A549 (cell line): ENCODE results near the gene ZFAND2B.

Source experiments
- CHD4 ChIP-seq: fragments of 200-600 bp; sonication (generic); IDR thresholded peaks from 2 replicates; pipeline ENCODE4 v1.6.1; 2016; ENCODE audit warnings: antibody characterized with exemption, mild to moderate bottlenecking, borderline replicate concordance
- CTCF ChIP-seq: fragments of >200 bp; sonication (Bioruptor Twin); formaldehyde crosslinking; IDR thresholded peaks from 3 replicates; pipeline ENCODE4 v1.5.1; 2016
- E2F6 ChIP-seq: IDR thresholded peaks from 2 replicates; pipeline ENCODE4 v1.6.1; 2012; ENCODE audit warnings: low read depth, borderline replicate concordance
- HMGXB4 ChIP-seq: fragments of 250-450 bp; sonication (Bioruptor Pico); IDR thresholded peaks from 2 replicates; pipeline ENCODE4 v1.5.0; 2021; ENCODE audit warnings: mild to moderate bottlenecking, moderate library complexity, borderline replicate concordance
- NR3C1 ChIP-seq: fragments of >200 bp; sonication (Bioruptor Twin); formaldehyde crosslinking; IDR thresholded peaks from 3 replicates; pipeline ENCODE4 v1.6.1; 2017
- POLR2A ChIP-seq: IDR thresholded peaks from 2 replicates; pipeline ENCODE4 v1.6.1; 2012; ENCODE audit warnings: mild to moderate bottlenecking, low read length
- RCOR1 ChIP-seq: fragments of 150-350 bp; IDR thresholded peaks from 2 replicates; pipeline ENCODE4 v1.6.1; 2014; ENCODE audit warnings: antibody characterized with exemption, low read length, low read depth
- RFX5 ChIP-seq: fragments of 450-650 bp; IDR thresholded peaks from 2 replicates; pipeline ENCODE4 v1.7.1; 2014; ENCODE audit warnings: antibody characterized with exemption, mild to moderate bottlenecking, moderate library complexity
- SMC3 ChIP-seq: fragments of >200 bp; sonication (Bioruptor Twin); formaldehyde crosslinking; IDR thresholded peaks from 3 replicates; pipeline ENCODE4 v1.6.1; 2018; ENCODE audit warnings: inconsistent platforms
- SREBF2 ChIP-seq: fragments of 450-650 bp; IDR thresholded peaks from 2 replicates; pipeline ENCODE4 v1.6.1; 2014; ENCODE audit warnings: mild to moderate bottlenecking, moderate library complexity

GRCh38 chr2:219218732-219219701, 12.4 kb downstream of the ZFAND2B start, which contains the start of gene ABCB6:
- TF ChIP-seq POLR2A (peak; percentile 94), NR3C1 (no peak), HMGXB4 (CRISPR knock-in tag) (no peak), CTCF (no peak), SMC3 (no peak), RCOR1 (no peak), E2F6 (peak; percentile 99), RFX5 (no peak), SREBF2 (no peak), CHD4 (no peak)
